Stomach (tissue), 9 donors: ENCODE results near the gene NRP1. TPM values are rescaled to one million over a fixed set of nuclear protein-coding genes. Genes with fewer than 3 reads are reported as not detected.

Experiments used
- DNase-seq, 2 donors: peaks; one replicate each; pipeline versions ENCODE4 v3.0.0 to v3.0.0-alpha.2; 2013 to 2019
- H3K27ac ChIP-seq, 5 donors: fragments of 200-600 bp in 4 of 5; sonication (generic) in 4 of 5; one replicate each; pipeline ENCODE4 v1.5.1; 2013 to 2019; ENCODE audit warnings: mild to moderate bottlenecking in 1 of 5, moderate library complexity in 1 of 5
- H3K27me3 ChIP-seq, 3 donors: fragments of 200-600 bp; sonication (generic); one replicate each; pipeline ENCODE4 v1.5.1; 2017 to 2019; ENCODE audit warnings: mixed run types in 1 of 3
- H3K36me3 ChIP-seq, 4 donors: fragments of 200-600 bp; sonication (generic); 1 replicate in 3 of 4; 2 replicates in 1 of 4; pipeline ENCODE4 v1.5.1; 2016 to 2019
- H3K4me1 ChIP-seq, 4 donors: fragments of 200-600 bp; sonication (generic); one replicate each; pipeline ENCODE4 v1.5.1; 2016 to 2019
- H3K4me3 ChIP-seq, 4 donors: fragments of 200-600 bp; sonication (generic) in 3 of 4; one replicate each; pipeline ENCODE4 v1.5.1; 2016 to 2019; ENCODE audit warnings: mild to moderate bottlenecking in 1 of 4
- H3K9me3 ChIP-seq, 4 donors: fragments of 200-600 bp; sonication (generic); one replicate each; pipeline ENCODE4 v1.5.1; 2016 to 2019
- CTCF ChIP-seq, 7 experiments: fragments of 450-650 bp in 4 of 7; fragments of 200-600 bp in 3 of 7; sonication (generic) in 3 of 7; IDR thresholded peaks; one replicate each; pipeline ENCODE4 v1.5.1; 2016 to 2019; ENCODE audit warnings: antibody characterized with exemption in 7 of 7, control low read depth in 2 of 7, mild to moderate bottlenecking in 1 of 7
- EP300 ChIP-seq: sonication (generic); formaldehyde crosslinking; IDR thresholded peaks from one replicate; pipeline ENCODE4 v1.6.1; 2017; ENCODE audit warnings: antibody characterized with exemption
- POLR2A ChIP-seq, 4 donors: fragments of 450-650 bp; IDR thresholded peaks; one replicate each; pipeline ENCODE4 v1.6.1; 2016; ENCODE audit warnings: antibody characterized with exemption in 4 of 4, control low read depth in 2 of 4, mild to moderate bottlenecking in 1 of 4, moderate library complexity in 1 of 4
- POLR2AphosphoS5 ChIP-seq, 3 donors: sonication (generic); formaldehyde crosslinking; IDR thresholded peaks; one replicate each; pipeline ENCODE4 v1.6.1; 2016; ENCODE audit warnings: antibody characterized with exemption in 3 of 3
- WGBS, 5 donors: extraction: QIAGEN DNeasy Blood & Tissue Kit in 3 of 5; methylation state at CpG; one replicate each; pipeline versions ENCODE4 v1.1.5 to v1.1.7; 2013 to 2018; 5-methylcytosine and 5-hydroxymethylcytosine counted together
- intact Hi-C: fragments of 100-400 bp; cut with DNase I; formaldehyde crosslinking; loops from one replicate; pipeline ENCODE4 v1.15.1; 2023; ENCODE audit warnings: low total_unique reads
- polyA plus RNA-seq, 3 donors: library from polyadenylated mRNA; stranded (reverse); fragments of 200-250 nt; gene quantifications; one replicate each; pipeline ENCODE4 v1.2.3, GENCODE V29; 2013
- total RNA-seq, 5 donors: library from RNA; depleted of rRNA; stranded (reverse); fragments of >200 nt; gene quantifications; one replicate each; pipeline versions ENCODE4 v1.1.0 to v1.2.3, GENCODE V29; 2014 to 2016
- donor health status: healthy with polysubstance abuse.
- donor health status: Bipolar disorder and iron deficiency.
- donor health status: healthy.

NRP1 gene
- total and polyA plus RNA-seq, 8 donors: 4.6 to 94.7 (median 13.0) TPM

- no peak for DNase-seq
- intact Hi-C loops: no loop called here
- 57 to 80% (median 63%) methylated on average over 4 of the region's 4 CpGs for WGBS, 5 donors
- no peaks in the 10 kb centered on the region for H3K27me3 ChIP-seq
- H3K36me3 ChIP-seq: peaks cover 0 to 25% (median 5%) of the 10 kb centered on the region in 4 donors
- TF ChIP-seq CTCF (IDR thresholded peaks at IDR 0.05) (no peak), EP300 (no peak)
- peaks cover 10 to 45% (median 29%) of the 10 kb centered on the region in 4 donors for H3K4me1 ChIP-seq
- no peak overlapping the region for H3K4me3 ChIP-seq
- H3K27ac ChIP-seq: peak overlapping the region in 4 of 5 donors; percentile 78 to 85 (median 82)
- no peaks in the 10 kb centered on the region for H3K9me3 ChIP-seq
These were observed 62.4 kb downstream of the NRP1 start for GRCh38 chr10:33271969-33272583.

- intact Hi-C loops: no loop called here
These were observed 63.5 kb downstream of the NRP1 start for GRCh38 chr10:33270971-33271370.

GRCh38 chr10:33267708-33268107 is 66.8 kb downstream of the NRP1 start:
- DNase-seq: no peak
- WGBS, 5 donors: 82 to 92% (median 90%) methylated on average over 5 of the region's 5 CpGs
- Histone ChIP-seq H3K27me3 (no peaks in the 10 kb centered on the region), H3K9me3 (no peaks in the 10 kb centered on the region), H3K36me3 (peaks cover 0 to 29% (median 8%) of the 10 kb centered on the region in 4 donors), H3K27ac (no peak overlapping the region), H3K4me3 (no peak overlapping the region), H3K4me1 (peaks cover 23 to 48% (median 28%) of the 10 kb centered on the region in 4 donors)
- intact Hi-C loops: no loop called here
- TF ChIP-seq POLR2A (IDR thresholded peaks at IDR 0.05) (no peak), POLR2AphosphoS5 (IDR thresholded peaks at IDR 0.05) (no peak), CTCF (IDR thresholded peaks at IDR 0.05) (no peak), EP300 (no peak)

More at GRCh38 chr10:33270971-33271370, 63.5 kb downstream of the NRP1 start:
- H3K36me3 ChIP-seq: peaks cover 0 to 28% (median 5%) of the 10 kb centered on the region in 4 donors
- no peaks in the 10 kb centered on the region for H3K27me3 ChIP-seq
- no peak overlapping the region for H3K27ac ChIP-seq
- peaks cover 14 to 39% (median 26%) of the 10 kb centered on the region in 4 donors for H3K4me1 ChIP-seq
- H3K4me3 ChIP-seq: no peak overlapping the region
- no peaks in the 10 kb centered on the region for H3K9me3 ChIP-seq
- DNase-seq: no peak
- TF ChIP-seq CTCF (IDR thresholded peaks at IDR 0.05) (no peak), POLR2A (IDR thresholded peaks at IDR 0.05) (no peak), EP300 (no peak), POLR2AphosphoS5 (IDR thresholded peaks at IDR 0.05) (no peak)
- 79 to 93% (median 86%) methylated on average over 1 of the region's 1 CpG for WGBS, 5 donors

- Histone ChIP-seq H3K27me3 (no peaks in the 10 kb centered on the region), H3K27ac (peak overlapping the region in 3 of 5 donors; percentile 13 to 69 (median 57)), H3K4me3 (no peak overlapping the region), H3K4me1 (peaks cover 13 to 47% (median 23%) of the 10 kb centered on the region in 4 donors), H3K36me3 (peaks cover 0 to 47% (median 14%) of the 10 kb centered on the region in 4 donors), H3K9me3 (no peaks in the 10 kb centered on the region)
- TF ChIP-seq CTCF (IDR thresholded peaks at IDR 0.05) (no peak), POLR2AphosphoS5 (IDR thresholded peaks at IDR 0.05) (peak in 1 of 3 donors; percentile 47), EP300 (no peak)
- peak in 1 of 2 donors; percentile 75 for DNase-seq
- WGBS, 5 donors: 18 to 58% (median 37%) methylated on average over 4 of the region's 4 CpGs
- intact Hi-C loops: no loop called here
These were observed 68.8 kb downstream of the NRP1 start for GRCh38 chr10:33265621-33266020.
